SH-SY5Y (cell line): ENCODE data around the gene SPATA1.

Experiments
- GATA2 ChIP-seq: IDR thresholded peaks from 2 replicates; pipeline ENCODE4 v1.6.1; 2011; ENCODE audit warnings: mild to moderate bottlenecking, low read depth, low read length
- GATA3 ChIP-seq: IDR thresholded peaks from 2 replicates; pipeline ENCODE4 v1.6.1; 2011; ENCODE audit warnings: low read depth, mild to moderate bottlenecking, low read length, moderate library complexity

- TF ChIP-seq GATA3 (no peak), GATA2 (no peak)
These were observed 27.0 kb upstream of the SPATA1 start, which contains the start of gene RPF1 for GRCh38 chr1:84478876-84479868.
